ENCODE data around the gene ABCG8.

Gene ABCG8

DNA sequence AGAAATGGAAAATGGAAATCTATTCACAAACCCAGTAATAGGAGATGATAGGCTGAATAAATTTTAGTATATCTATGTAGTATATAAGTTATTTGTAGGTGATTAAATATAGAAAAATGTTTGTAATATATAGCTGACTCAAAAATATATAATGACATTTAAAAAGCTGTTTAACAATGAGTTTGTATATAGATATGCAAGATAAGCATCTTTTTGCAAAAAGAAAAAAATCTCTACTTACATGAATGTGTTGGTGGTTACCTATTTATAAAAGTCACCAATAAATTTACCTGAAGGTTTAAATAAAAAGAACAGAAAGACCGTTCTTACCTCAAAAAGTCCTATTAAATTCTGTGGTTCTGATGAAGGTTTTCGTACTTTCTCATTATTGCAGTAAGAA is 85.7 kb downstream of the ABCG8 start:
- no peak for DNase-seq (ENCODE audit: low spot score)

DNA sequence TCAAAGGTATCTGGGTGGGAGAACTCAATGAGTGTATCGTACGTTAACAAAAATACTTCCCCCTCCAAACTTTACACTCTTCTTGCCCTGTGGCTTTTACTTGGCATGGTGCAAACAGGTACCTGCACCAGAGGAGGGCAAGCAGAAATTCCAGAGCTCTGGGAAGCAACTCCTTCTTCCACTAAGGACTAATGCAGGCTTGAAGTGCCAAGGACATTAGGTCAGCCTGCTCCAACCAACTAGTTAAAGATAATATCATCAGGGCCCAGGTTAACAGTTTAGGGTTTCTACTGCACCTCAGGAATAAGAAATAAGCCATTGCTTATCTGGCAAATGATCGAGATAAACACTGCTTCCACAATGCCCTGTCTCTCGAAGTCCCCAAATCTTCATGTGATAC is 86.7 kb downstream of the ABCG8 start:
- DNase-seq (ENCODE audit: low spot score): no peak

DNA sequence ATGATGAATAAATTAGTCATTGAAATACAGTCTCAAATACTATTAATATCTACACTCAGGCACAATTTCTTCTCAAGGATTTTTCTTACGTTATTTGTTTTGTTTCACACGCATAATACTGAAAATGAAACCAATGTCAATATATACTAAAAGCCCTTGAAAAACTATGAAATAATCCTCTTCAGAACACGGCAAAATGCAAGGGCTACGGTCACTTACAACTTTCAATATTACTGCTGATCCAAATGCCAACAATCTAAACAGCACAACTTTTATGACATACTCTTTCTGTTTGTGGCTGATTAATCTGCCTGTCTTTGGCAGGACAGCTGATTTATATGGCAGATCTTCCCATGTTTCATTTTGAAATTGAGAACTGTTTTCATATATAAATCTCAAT is 88.7 kb downstream of the ABCG8 start:
- no peak for DNase-seq (ENCODE audit: low spot score)

DNA sequence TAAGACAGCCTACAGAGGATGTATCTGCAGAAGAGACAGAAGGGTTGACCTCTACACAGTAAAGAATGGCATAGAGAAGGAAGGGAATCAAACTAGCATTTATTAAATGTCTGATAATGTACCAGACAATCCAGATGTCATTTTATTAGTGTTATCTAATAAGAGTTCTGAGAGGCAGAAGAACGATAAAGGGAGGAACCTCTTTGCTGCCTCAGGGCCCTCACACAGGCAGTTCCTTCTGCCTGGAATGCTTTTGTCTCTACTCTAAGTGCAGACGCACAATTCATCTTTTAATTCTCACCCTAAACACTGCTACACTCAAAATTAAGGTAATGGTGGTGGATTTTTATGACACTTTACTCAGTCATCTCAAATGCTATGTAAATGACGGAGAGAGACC is 92.5 kb downstream of the ABCG8 start:
- no peak for DNase-seq (ENCODE audit: low spot score)
